ENCODE results near the gene METTL27. TPM values are rescaled to one million over a fixed set of nuclear protein-coding genes. Genes with fewer than 3 reads are reported as not detected.

METTL27 gene
- total RNA-seq, 1 donor from 2014 or later = 10.5 TPM

DNA sequence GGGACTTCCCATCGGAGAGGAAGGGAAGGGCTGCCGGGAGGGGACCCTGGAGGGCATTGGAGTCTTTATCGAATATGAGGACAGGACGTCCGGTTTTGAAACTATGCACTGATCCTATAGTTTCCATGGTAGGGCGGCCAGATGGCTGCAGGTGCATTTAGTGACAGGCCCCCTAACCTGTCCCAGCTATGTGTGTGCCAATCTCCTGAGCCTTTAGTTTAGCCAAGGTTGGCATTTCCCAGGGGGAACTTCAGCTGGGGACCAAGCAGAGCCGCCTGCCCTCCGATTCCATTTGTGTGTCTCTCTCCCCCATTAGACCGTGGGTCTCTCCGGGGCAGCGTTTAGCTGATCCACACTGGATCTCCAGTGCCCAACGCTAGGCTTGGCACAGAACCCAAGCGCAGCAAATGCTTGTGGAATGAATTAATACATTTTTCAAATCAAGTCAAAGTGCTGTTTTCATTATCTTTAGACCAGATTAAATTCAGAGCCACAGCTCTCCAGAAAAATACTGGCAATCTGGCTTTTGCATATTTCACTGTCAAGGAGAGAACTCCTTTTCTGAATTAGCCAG is 38.5 kb upstream of the METTL27 start:
- peaks cover 11% of the 10 kb centered on the region for H3K27me3 Mint-ChIP-seq (ENCODE audit: insufficient read depth, low read depth)
- no peak overlapping the region for H3K27ac Mint-ChIP-seq
- no peak overlapping the region for H3K27ac ChIP-seq
- no peaks in the 10 kb centered on the region for H3K36me3 ChIP-seq
- H3K4me1 Mint-ChIP-seq = peaks cover 8% of the 10 kb centered on the region
- no peaks in the 10 kb centered on the region for H3K9me3 ChIP-seq (ENCODE audit: low read depth)
- H3K27me3 ChIP-seq = no peaks in the 10 kb centered on the region
- no peak overlapping the region for H2AFZ ChIP-seq (replicated peaks)
- no peak overlapping the region for H3K4me3 Mint-ChIP-seq
- H3K4me2 ChIP-seq = no peak overlapping the region
- no peak overlapping the region for H3K9ac ChIP-seq
- no peaks in the 10 kb centered on the region for H4K20me1 ChIP-seq (ENCODE audit: low read depth)
- no peaks in the 10 kb centered on the region for H3K9me3 Mint-ChIP-seq
- no peaks in the 10 kb centered on the region for H3K36me3 Mint-ChIP-seq
- H3F3A ChIP-seq (ENCODE audit: low read depth) = no peaks in the 10 kb centered on the region
- no peaks in the 10 kb centered on the region for H3K79me2 ChIP-seq (ENCODE audit: low read depth)
- TF ChIP-seq, protein P1, sequence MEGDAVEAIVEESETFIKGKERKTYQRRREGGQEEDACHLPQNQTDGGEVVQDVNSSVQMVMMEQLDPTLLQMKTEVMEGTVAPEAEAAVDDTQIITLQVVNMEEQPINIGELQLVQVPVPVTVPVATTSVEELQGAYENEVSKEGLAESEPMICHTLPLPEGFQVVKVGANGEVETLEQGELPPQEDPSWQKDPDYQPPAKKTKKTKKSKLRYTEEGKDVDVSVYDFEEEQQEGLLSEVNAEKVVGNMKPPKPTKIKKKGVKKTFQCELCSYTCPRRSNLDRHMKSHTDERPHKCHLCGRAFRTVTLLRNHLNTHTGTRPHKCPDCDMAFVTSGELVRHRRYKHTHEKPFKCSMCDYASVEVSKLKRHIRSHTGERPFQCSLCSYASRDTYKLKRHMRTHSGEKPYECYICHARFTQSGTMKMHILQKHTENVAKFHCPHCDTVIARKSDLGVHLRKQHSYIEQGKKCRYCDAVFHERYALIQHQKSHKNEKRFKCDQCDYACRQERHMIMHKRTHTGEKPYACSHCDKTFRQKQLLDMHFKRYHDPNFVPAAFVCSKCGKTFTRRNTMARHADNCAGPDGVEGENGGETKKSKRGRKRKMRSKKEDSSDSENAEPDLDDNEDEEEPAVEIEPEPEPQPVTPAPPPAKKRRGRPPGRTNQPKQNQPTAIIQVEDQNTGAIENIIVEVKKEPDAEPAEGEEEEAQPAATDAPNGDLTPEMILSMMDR (IDR thresholded peaks at IDR 0.05) = no peak
- TF ChIP-seq EZH2phosphoT487 (IDR thresholded peaks at IDR 0.05) = no peak
- no peak for TF ChIP-seq EZH2 (IDR thresholded peaks at IDR 0.05)
- H3K4me3 ChIP-seq = no peak overlapping the region
- H3K4me1 ChIP-seq = no peaks in the 10 kb centered on the region
- DNase-seq (ENCODE audit: low spot score) = no peak

DNA sequence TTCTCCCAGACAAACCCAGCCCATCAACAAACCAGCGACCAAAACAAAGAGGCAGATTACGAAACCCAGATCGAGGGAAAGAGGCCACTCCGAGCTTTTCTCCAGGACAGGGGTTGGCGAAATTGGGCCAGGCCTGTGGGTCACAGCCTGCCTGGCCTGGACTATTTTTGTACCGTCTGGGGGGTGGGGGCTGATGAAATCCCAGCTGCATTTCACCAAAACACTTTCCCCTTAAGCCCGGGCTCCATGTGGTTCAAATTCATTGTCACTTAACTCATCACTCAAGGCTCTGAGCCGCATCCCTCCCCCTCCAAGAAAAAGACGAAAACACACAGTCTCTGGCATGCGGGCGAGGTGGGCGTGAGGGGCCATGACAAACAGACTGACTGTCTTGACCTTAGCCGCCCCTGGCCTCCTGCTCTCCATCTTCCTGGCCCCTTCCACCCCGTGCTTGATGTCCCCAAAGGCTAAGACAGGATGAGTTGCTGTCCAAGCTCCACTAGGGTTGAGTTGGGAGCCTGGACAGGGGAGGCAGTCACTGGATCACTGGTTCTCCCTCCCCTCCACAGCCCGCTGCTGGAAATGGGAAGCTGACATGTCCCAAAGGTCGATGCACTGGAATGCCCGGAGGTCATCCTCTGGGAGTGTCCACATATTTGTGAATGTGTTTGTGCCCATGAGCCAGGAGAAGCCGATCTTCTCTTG is 37.8 kb upstream of the METTL27 start:
- H3K4me3 Mint-ChIP-seq = no peak overlapping the region
- no peak overlapping the region for H3K27ac ChIP-seq
- no peaks in the 10 kb centered on the region for H3K36me3 Mint-ChIP-seq

DNA sequence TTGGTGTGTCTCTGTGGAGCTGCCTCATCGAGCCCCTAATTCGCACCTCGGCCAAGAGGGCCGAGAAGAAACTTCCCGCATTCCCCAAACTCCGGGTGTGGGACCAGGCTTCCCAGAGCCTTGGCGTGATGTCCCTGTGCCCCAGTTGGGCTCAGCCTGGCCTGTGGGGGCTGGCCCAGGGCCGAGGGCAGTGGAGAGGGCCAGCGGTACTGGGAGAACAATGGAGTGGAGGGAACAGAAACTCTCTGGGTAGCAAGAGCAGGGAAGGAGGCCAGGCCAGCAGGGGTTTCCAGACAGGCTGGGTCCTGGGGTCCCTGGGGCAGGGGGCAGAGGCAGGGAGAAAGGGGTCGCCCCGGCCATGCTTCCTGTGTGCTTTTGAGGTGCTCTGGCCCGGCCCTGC is 34.7 kb upstream of the METTL27 start:
- no peaks in the 10 kb centered on the region for H3K9me3 Mint-ChIP-seq
- no peaks in the 10 kb centered on the region for H3K36me3 Mint-ChIP-seq
- no peak overlapping the region for H3K27ac Mint-ChIP-seq

More for the DNA sequence above, 37.8 kb upstream of the METTL27 start:
- H3K27ac Mint-ChIP-seq = no peak overlapping the region
- Histone ChIP-seq H3F3A (ENCODE audit: low read depth) (no peaks in the 10 kb centered on the region), H3K9ac (no peak overlapping the region), H3K4me2 (no peak overlapping the region), H3K9me3 (ENCODE audit: low read depth) (no peaks in the 10 kb centered on the region), H4K20me1 (ENCODE audit: low read depth) (no peaks in the 10 kb centered on the region), H3K79me2 (ENCODE audit: low read depth) (no peaks in the 10 kb centered on the region), H3K27me3 (no peaks in the 10 kb centered on the region), H3K36me3 (no peaks in the 10 kb centered on the region), H2AFZ (replicated peaks) (no peak overlapping the region), H3K4me1 (no peaks in the 10 kb centered on the region), H3K4me3 (no peak overlapping the region)
- TF ChIP-seq, protein P1 (IDR thresholded peaks at IDR 0.05) = no peak
- TF ChIP-seq EZH2 (IDR thresholded peaks at IDR 0.05) (no peak), EZH2phosphoT487 (IDR thresholded peaks at IDR 0.05) (no peak)
- peaks cover 8% of the 10 kb centered on the region for H3K4me1 Mint-ChIP-seq
- no peak for DNase-seq (ENCODE audit: low spot score)
- no peaks in the 10 kb centered on the region for H3K9me3 Mint-ChIP-seq
- peaks cover 9% of the 10 kb centered on the region for H3K27me3 Mint-ChIP-seq (ENCODE audit: insufficient read depth, low read depth)

More for the DNA sequence above, 34.7 kb upstream of the METTL27 start:
- Histone ChIP-seq H3K79me2 (ENCODE audit: low read depth) (no peaks in the 10 kb centered on the region), H3K27me3 (no peaks in the 10 kb centered on the region), H3F3A (ENCODE audit: low read depth) (no peaks in the 10 kb centered on the region), H3K4me3 (no peak overlapping the region), H3K36me3 (no peaks in the 10 kb centered on the region), H4K20me1 (ENCODE audit: low read depth) (no peaks in the 10 kb centered on the region), H3K9me3 (ENCODE audit: low read depth) (no peaks in the 10 kb centered on the region), H3K9ac (no peak overlapping the region), H3K4me2 (no peak overlapping the region), H3K4me1 (no peaks in the 10 kb centered on the region), H2AFZ (replicated peaks) (no peak overlapping the region), H3K27ac (no peak overlapping the region)
- Mint-ChIP-seq H3K4me1 (peaks cover 8% of the 10 kb centered on the region), H3K4me3 (no peak overlapping the region), H3K27me3 (ENCODE audit: insufficient read depth, low read depth) (peaks cover 7% of the 10 kb centered on the region)
- TF ChIP-seq, protein P1 (IDR thresholded peaks at IDR 0.05) = no peak
- TF ChIP-seq EZH2 (IDR thresholded peaks at IDR 0.05) (no peak), EZH2phosphoT487 (IDR thresholded peaks at IDR 0.05) (no peak)
- DNase-seq (ENCODE audit: low spot score) = no peak

Data from neural progenitor cell (in vitro differentiated cells).